Trophoblast cell (in vitro differentiated cells and primary cell): ENCODE measurements around the gene GRM2.

Experiments used
- DNase-seq, 2 donors: peaks; one replicate each; pipeline ENCODE4 v3.0.0-alpha.2; 2016
- H2AFZ ChIP-seq: 2 replicates; pipeline ENCODE4 v1.6.1; 2013; ENCODE audit warnings: low read length, moderate library complexity, mild to moderate bottlenecking; ENCODE audit not compliant: insufficient read depth, poor library complexity
- H2AK5ac ChIP-seq: 2 replicates; pipeline ENCODE4 v1.6.1; 2013; ENCODE audit warnings: mild to moderate bottlenecking, low read length
- H2BK120ac ChIP-seq: 2 replicates; pipeline ENCODE4 v1.6.1; 2013; ENCODE audit warnings: low read length, mild to moderate bottlenecking, moderate library complexity; ENCODE audit not compliant: insufficient read depth, poor library complexity
- H2BK12ac ChIP-seq: 2 replicates; pipeline ENCODE4 v1.6.1; 2013; ENCODE audit warnings: mild to moderate bottlenecking, low read length, moderate library complexity
- H2BK5ac ChIP-seq: 2 replicates; pipeline ENCODE4 v1.6.1; 2013; ENCODE audit warnings: low read length, low read depth, moderate library complexity, mild to moderate bottlenecking; ENCODE audit not compliant: poor library complexity
- H3K14ac ChIP-seq: 2 replicates; pipeline ENCODE4 v1.6.1; 2013; ENCODE audit warnings: mild to moderate bottlenecking, low read length
- H3K18ac ChIP-seq: 2 replicates; pipeline ENCODE4 v1.6.1; 2013; ENCODE audit warnings: mild to moderate bottlenecking, low read length
- H3K23ac ChIP-seq: 2 replicates; pipeline ENCODE4 v1.6.1; 2013; ENCODE audit warnings: low read length
- H3K27ac ChIP-seq: 2 replicates; pipeline ENCODE4 v1.5.1; 2013; ENCODE audit warnings: low read depth, mild to moderate bottlenecking, inconsistent platforms, low read length, moderate library complexity
- H3K27me3 ChIP-seq: 2 replicates; pipeline ENCODE4 v1.6.1; 2013; ENCODE audit warnings: inconsistent platforms, mild to moderate bottlenecking, low read length, moderate library complexity; ENCODE audit not compliant: insufficient read depth
- H3K36me3 ChIP-seq, 2 experiments: 1 replicate in 1 of 2; 2 replicates in 1 of 2; pipeline ENCODE4 v1.6.1; 2013; ENCODE audit warnings: low read length in 2 of 2, mild to moderate bottlenecking in 2 of 2, moderate library complexity in 1 of 2; ENCODE audit not compliant: insufficient read depth in 2 of 2, control insufficient read depth in 1 of 2
- H3K4ac ChIP-seq: 2 replicates; pipeline ENCODE4 v1.6.1; 2013; ENCODE audit warnings: low read depth, mild to moderate bottlenecking, low read length, moderate library complexity
- H3K4me1 ChIP-seq, 2 experiments: 1 replicate in 1 of 2; 2 replicates in 1 of 2; pipeline ENCODE4 v1.6.1; 2013; ENCODE audit warnings: low read length in 2 of 2, mild to moderate bottlenecking in 2 of 2, moderate library complexity in 1 of 2; ENCODE audit not compliant: insufficient read depth in 2 of 2, control insufficient read depth in 1 of 2
- H3K4me2 ChIP-seq: 2 replicates; pipeline ENCODE4 v1.6.1; 2013; ENCODE audit warnings: inconsistent platforms, mild to moderate bottlenecking, low read length, moderate library complexity
- H3K4me3 ChIP-seq: 2 replicates; pipeline ENCODE4 v1.5.1; 2013; ENCODE audit warnings: mild to moderate bottlenecking, low read depth, low read length, inconsistent platforms
- H3K79me1 ChIP-seq: one replicate; pipeline ENCODE4 v1.6.1; 2013; ENCODE audit warnings: low read length
- H3K79me2 ChIP-seq: 2 replicates; pipeline ENCODE4 v1.6.1; 2013; ENCODE audit warnings: low read length, mild to moderate bottlenecking; ENCODE audit not compliant: control insufficient read depth, insufficient read depth, poor library complexity
- H3K9ac ChIP-seq: 2 replicates; pipeline ENCODE4 v1.6.1; 2013; ENCODE audit warnings: mild to moderate bottlenecking, low read length
- H3K9me3 ChIP-seq: 2 replicates; pipeline ENCODE4 v1.6.1; 2013; ENCODE audit warnings: low read depth, mild to moderate bottlenecking, control low read depth, inconsistent platforms, low read length; ENCODE audit not compliant: insufficient read depth
- H4K12ac ChIP-seq: 2 replicates; pipeline ENCODE4 v1.6.1; 2013; ENCODE audit warnings: low read depth, mild to moderate bottlenecking, low read length, moderate library complexity
- H4K8ac ChIP-seq: 2 replicates; pipeline ENCODE4 v1.6.1; 2013; ENCODE audit warnings: low read depth, mild to moderate bottlenecking, low read length, moderate library complexity
- H4K91ac ChIP-seq: one replicate; pipeline ENCODE4 v1.6.1; 2013; ENCODE audit warnings: low read depth, mild to moderate bottlenecking, low read length, moderate library complexity
- WGBS: extraction: QIAGEN DNeasy Blood & Tissue Kit; methylation state at CpG from one replicate; pipeline ENCODE4 v1.1.7; 2013; ENCODE audit warnings: missing lambda C conversion rate; ENCODE audit not compliant: insufficient read length, insufficient coverage; ENCODE audit errors: extremely low coverage; 5-methylcytosine and 5-hydroxymethylcytosine counted together

Gene GRM2

GRCh38 chr3:51696954-51697353 is 9.9 kb upstream of the GRM2 start:
- no CpG with 5 or more reads among the region's 10 CpGs for WGBS
- H2BK12ac ChIP-seq = no peak overlapping the region
- no peak overlapping the region for H4K8ac ChIP-seq
- H2AFZ ChIP-seq = no peak overlapping the region
- no peaks in the 10 kb centered on the region for H3K4me1 ChIP-seq
- H3K27ac ChIP-seq = no peak overlapping the region
- H3K4me3 ChIP-seq = no peak overlapping the region
- H3K4me2 ChIP-seq = no peak overlapping the region
- no peaks in the 10 kb centered on the region for H3K79me1 ChIP-seq
- H2BK120ac ChIP-seq = no peak overlapping the region
- H4K12ac ChIP-seq = no peak overlapping the region
- no peak overlapping the region for H3K23ac ChIP-seq
- H3K79me2 ChIP-seq = no peaks in the 10 kb centered on the region
- H3K14ac ChIP-seq = no peak overlapping the region
- H2AK5ac ChIP-seq = no peak overlapping the region
- no peak overlapping the region for H3K18ac ChIP-seq
- H3K4ac ChIP-seq = no peak overlapping the region
- no peak for DNase-seq
- no peak overlapping the region for H3K9ac ChIP-seq
- no peaks in the 10 kb centered on the region for H3K9me3 ChIP-seq
- H3K36me3 ChIP-seq = peaks cover 20 to 28% of the 10 kb centered on the region in 2 experiments
- no peak overlapping the region for H4K91ac ChIP-seq
- H3K27me3 ChIP-seq = no peaks in the 10 kb centered on the region
- H2BK5ac ChIP-seq = no peak overlapping the region

GRCh38 chr3:51698209-51698608 is 8.7 kb upstream of the GRM2 start:
- Histone ChIP-seq H3K9me3 (no peaks in the 10 kb centered on the region), H3K36me3 (peaks cover 20 to 24% of the 10 kb centered on the region in 2 experiments), H3K4me3 (no peak overlapping the region), H3K4me2 (no peak overlapping the region), H3K4me1 (no peaks in the 10 kb centered on the region), H3K79me1 (no peaks in the 10 kb centered on the region), H3K23ac (no peak overlapping the region), H4K12ac (no peak overlapping the region), H3K27ac (no peak overlapping the region), H2AK5ac (no peak overlapping the region), H3K14ac (no peak overlapping the region), H3K9ac (no peak overlapping the region), H2BK120ac (no peak overlapping the region), H3K79me2 (no peaks in the 10 kb centered on the region), H3K27me3 (no peaks in the 10 kb centered on the region), H2AFZ (no peak overlapping the region), H3K4ac (no peak overlapping the region), H2BK5ac (no peak overlapping the region), H3K18ac (no peak overlapping the region), H2BK12ac (no peak overlapping the region), H4K8ac (no peak overlapping the region), H4K91ac (no peak overlapping the region)
- no CpG with 5 or more reads among the region's 6 CpGs for WGBS
- DNase-seq = no peak

- H4K12ac ChIP-seq = no peak overlapping the region
- no CpG with 5 or more reads among the region's 2 CpGs for WGBS
Observed at GRCh38 chr3:51700403-51700802, 6.5 kb upstream of the GRM2 start.

GRCh38 chr3:51702156-51702555 is 4.7 kb upstream of the GRM2 start:
- Histone ChIP-seq H2AFZ (no peak overlapping the region), H3K4me3 (no peak overlapping the region), H3K9ac (no peak overlapping the region), H3K27me3 (peaks cover 2% of the 10 kb centered on the region), H3K27ac (no peak overlapping the region), H4K12ac (no peak overlapping the region), H3K9me3 (peaks cover 2% of the 10 kb centered on the region), H3K79me2 (no peaks in the 10 kb centered on the region), H3K79me1 (no peaks in the 10 kb centered on the region), H3K4ac (no peak overlapping the region), H2AK5ac (no peak overlapping the region), H4K91ac (no peak overlapping the region), H3K4me2 (no peak overlapping the region), H3K18ac (no peak overlapping the region), H2BK5ac (no peak overlapping the region), H2BK12ac (no peak overlapping the region), H4K8ac (no peak overlapping the region), H3K14ac (no peak overlapping the region), H3K36me3 (peaks cover 22 to 23% of the 10 kb centered on the region in 2 experiments), H2BK120ac (no peak overlapping the region), H3K23ac (no peak overlapping the region), H3K4me1 (no peaks in the 10 kb centered on the region)
- no CpG with 5 or more reads among the region's 2 CpGs for WGBS
- DNase-seq = no peak

More at GRCh38 chr3:51700403-51700802, 6.5 kb upstream of the GRM2 start:
- Histone ChIP-seq H3K27ac (no peak overlapping the region), H3K4me1 (no peaks in the 10 kb centered on the region), H4K8ac (no peak overlapping the region), H3K9ac (no peak overlapping the region), H3K79me2 (no peaks in the 10 kb centered on the region), H3K14ac (no peak overlapping the region), H3K79me1 (no peaks in the 10 kb centered on the region), H3K18ac (no peak overlapping the region), H3K23ac (no peak overlapping the region), H2BK5ac (no peak overlapping the region), H3K36me3 (peaks cover 27% of the 10 kb centered on the region in 2 experiments), H2AFZ (no peak overlapping the region), H2BK120ac (no peak overlapping the region), H3K4me2 (no peak overlapping the region), H3K4ac (no peak overlapping the region), H2BK12ac (no peak overlapping the region), H4K91ac (no peak overlapping the region), H3K27me3 (no peaks in the 10 kb centered on the region), H3K4me3 (no peak overlapping the region), H2AK5ac (no peak overlapping the region), H3K9me3 (peaks cover 2% of the 10 kb centered on the region)
- DNase-seq = no peak
